Measurements from ENCODE around the gene BPIFB6.

BPIFB6 gene

DNA sequence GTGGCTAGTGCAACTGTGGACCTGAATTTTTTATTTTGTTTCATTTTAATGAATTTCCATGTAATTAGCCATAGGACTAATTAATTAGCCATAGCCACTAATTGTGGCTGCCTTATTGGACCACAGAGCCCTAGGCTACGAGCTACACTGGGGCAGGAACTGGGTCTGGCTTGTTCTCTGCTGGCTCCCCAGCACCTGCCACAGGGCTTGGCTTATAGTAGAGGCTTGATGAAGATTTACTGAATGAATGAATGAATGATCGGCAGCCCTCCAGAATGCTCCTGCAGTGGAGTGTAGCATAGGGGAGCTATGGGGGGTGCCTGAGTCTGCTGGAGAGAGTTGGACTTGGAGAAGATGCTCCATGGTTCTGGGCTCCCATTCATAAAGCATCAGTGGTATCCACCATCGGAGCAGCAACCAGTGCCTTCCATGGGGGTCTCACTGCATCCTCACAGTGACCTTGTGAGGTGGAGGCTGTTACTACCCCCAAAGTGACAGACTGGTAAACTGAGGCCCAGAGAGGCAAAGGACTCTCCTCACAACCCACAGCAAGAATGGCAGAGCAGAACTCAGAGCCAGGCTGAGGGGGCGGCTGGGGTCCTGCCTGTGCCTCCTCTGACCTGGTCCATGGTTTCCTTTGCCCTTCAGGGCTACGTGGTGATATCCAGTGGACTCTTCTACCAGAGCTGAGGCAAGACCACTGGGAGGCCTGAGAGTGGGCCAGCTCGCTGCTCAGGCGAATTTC, 8.6 kb upstream of the BPIFB6 start:
- H3K4me3 Mint-ChIP-seq, result no peak overlapping the region
- H3K9me3 Mint-ChIP-seq, result no peaks in the 10 kb centered on the region
- no peaks in the 10 kb centered on the region for H3K4me1 Mint-ChIP-seq
- H3K27me3 Mint-ChIP-seq (ENCODE audit: low read depth), result peaks cover 4% of the 10 kb centered on the region
- no peaks in the 10 kb centered on the region for H3K36me3 Mint-ChIP-seq (ENCODE audit: low read depth)
- H3K27ac Mint-ChIP-seq, result no peak overlapping the region
- TF ChIP-seq, protein P1, sequence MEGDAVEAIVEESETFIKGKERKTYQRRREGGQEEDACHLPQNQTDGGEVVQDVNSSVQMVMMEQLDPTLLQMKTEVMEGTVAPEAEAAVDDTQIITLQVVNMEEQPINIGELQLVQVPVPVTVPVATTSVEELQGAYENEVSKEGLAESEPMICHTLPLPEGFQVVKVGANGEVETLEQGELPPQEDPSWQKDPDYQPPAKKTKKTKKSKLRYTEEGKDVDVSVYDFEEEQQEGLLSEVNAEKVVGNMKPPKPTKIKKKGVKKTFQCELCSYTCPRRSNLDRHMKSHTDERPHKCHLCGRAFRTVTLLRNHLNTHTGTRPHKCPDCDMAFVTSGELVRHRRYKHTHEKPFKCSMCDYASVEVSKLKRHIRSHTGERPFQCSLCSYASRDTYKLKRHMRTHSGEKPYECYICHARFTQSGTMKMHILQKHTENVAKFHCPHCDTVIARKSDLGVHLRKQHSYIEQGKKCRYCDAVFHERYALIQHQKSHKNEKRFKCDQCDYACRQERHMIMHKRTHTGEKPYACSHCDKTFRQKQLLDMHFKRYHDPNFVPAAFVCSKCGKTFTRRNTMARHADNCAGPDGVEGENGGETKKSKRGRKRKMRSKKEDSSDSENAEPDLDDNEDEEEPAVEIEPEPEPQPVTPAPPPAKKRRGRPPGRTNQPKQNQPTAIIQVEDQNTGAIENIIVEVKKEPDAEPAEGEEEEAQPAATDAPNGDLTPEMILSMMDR (IDR thresholded peaks at IDR 0.05; ENCODE audit: unreplicated experiment in 3 of 3), result no peak

- H3K36me3 Mint-ChIP-seq (ENCODE audit: low read depth), result no peaks in the 10 kb centered on the region
- TF ChIP-seq, protein P1 (IDR thresholded peaks at IDR 0.05; ENCODE audit: unreplicated experiment in 3 of 3), result no peak
- no peak overlapping the region for H3K27ac Mint-ChIP-seq
- H3K4me1 Mint-ChIP-seq, result no peaks in the 10 kb centered on the region
- H3K4me3 Mint-ChIP-seq, result no peak overlapping the region
- H3K9me3 Mint-ChIP-seq, result no peaks in the 10 kb centered on the region
- peaks cover 4% of the 10 kb centered on the region for H3K27me3 Mint-ChIP-seq (ENCODE audit: low read depth)
Measured at GRCh38 chr20:33023439-33024242, 7.8 kb upstream of the BPIFB6 start.

- H3K4me1 Mint-ChIP-seq, result no peaks in the 10 kb centered on the region
- no peaks in the 10 kb centered on the region for H3K9me3 Mint-ChIP-seq
- no peaks in the 10 kb centered on the region for H3K36me3 Mint-ChIP-seq (ENCODE audit: low read depth)
- H3K4me3 Mint-ChIP-seq, result no peak overlapping the region
- H3K27ac Mint-ChIP-seq, result no peak overlapping the region
- H3K27me3 Mint-ChIP-seq (ENCODE audit: low read depth), result peaks cover 4% of the 10 kb centered on the region
- TF ChIP-seq, protein P1 (IDR thresholded peaks at IDR 0.05; ENCODE audit: unreplicated experiment in 3 of 3), result no peak
Measured at GRCh38 chr20:33024243-33024560, 7.2 kb upstream of the BPIFB6 start.

DNA sequence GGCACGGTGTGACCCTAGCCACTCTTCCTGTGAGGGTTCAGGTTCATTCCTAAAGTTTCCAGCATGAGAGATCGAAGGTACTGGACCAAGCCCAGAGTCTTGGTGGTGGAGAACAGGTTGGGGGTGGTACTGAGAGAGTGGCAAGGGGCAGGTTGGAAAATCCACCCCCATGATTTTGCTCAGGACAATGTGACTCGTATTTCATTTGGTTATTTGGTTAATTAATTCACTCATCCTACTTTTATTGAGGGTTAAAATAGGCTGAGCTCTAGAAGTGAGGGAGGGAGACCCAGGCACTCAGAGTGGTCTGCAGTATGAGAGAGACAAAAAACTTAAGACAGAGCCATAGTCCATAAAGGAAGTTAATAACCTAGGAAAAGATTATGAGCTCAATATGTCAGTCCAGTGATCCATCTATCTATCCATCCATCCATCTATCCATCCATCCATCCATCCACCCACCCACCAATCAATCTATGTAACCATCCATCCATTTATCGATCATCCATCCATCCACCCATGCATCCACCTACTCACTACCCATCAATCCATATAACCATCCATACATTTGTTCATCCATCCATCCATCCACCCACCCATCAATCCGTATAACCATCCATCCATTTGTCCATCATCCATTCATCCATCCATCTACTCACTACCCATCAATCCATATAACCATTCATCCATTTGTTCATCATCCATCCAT, 6.7 kb upstream of the BPIFB6 start:
- Mint-ChIP-seq H3K27ac (no peak overlapping the region), H3K9me3 (no peaks in the 10 kb centered on the region), H3K4me3 (no peak overlapping the region), H3K36me3 (ENCODE audit: low read depth) (no peaks in the 10 kb centered on the region), H3K4me1 (no peaks in the 10 kb centered on the region), H3K27me3 (ENCODE audit: low read depth) (peaks cover under 1% of the 10 kb centered on the region)
- TF ChIP-seq, protein P1 (IDR thresholded peaks at IDR 0.05; ENCODE audit: unreplicated experiment in 3 of 3), result no peak

DNA sequence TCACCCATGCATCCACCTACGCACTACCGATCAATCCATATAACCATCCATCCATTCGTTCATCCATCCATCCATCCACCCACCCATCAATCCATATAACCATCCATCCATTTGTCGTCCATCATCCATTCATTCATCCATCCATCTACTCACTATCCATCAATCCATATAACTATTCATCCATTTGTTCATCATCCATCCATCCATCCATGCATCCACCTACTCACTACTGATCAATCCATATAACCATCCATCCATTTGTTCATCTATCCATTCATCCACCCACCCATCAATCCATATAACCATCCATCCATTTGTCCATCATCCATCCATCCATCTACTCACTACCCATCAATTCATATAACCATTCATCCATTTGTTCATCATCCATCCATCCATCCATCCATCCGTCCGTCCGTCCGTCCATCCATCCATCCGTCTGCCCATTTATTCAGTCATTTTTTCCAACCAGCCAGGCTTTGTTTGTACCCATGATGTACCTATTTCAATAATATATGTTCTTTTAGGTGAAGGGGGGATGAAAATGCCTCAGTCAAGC, 6.1 kb upstream of the BPIFB6 start:
- Mint-ChIP-seq H3K4me1 (no peaks in the 10 kb centered on the region), H3K9me3 (no peaks in the 10 kb centered on the region), H3K4me3 (no peak overlapping the region), H3K36me3 (ENCODE audit: low read depth) (no peaks in the 10 kb centered on the region), H3K27me3 (ENCODE audit: low read depth) (no peaks in the 10 kb centered on the region), H3K27ac (no peak overlapping the region)
- TF ChIP-seq, protein P1 (IDR thresholded peaks at IDR 0.05; ENCODE audit: unreplicated experiment in 3 of 3), result no peak
